Ovary (tissue), 9 donors: ENCODE data around the gene GPRIN3. TPM values are rescaled to one million over a fixed set of nuclear protein-coding genes. Genes with fewer than 3 reads are reported as not detected.
"Not testable (repeated sequence)": the region's sequence is repeated elsewhere in the genome, so short reads cannot be mapped to it uniquely, and the experiment has no call there.

Experiments used
- DNase-seq, 5 donors: peaks; one replicate each; pipeline ENCODE4 v3.0.0-alpha.2; 2019 to 2020
- H3K27ac ChIP-seq, 2 donors: fragments of 200-600 bp; one replicate each; pipeline versions ENCODE4 v1.5.1 to v1.8.0; 2019 to 2022
- H3K27me3 ChIP-seq: fragments of 200-600 bp; one replicate; pipeline ENCODE4 v1.8.0; 2022
- H3K36me3 ChIP-seq: fragments of 200-600 bp; sonication (generic); one replicate; pipeline ENCODE4 v1.5.1; 2019
- H3K4me1 ChIP-seq: one replicate; pipeline ENCODE4 v1.8.1; 2013; ENCODE audit warnings: mild to moderate bottlenecking, moderate library complexity; ENCODE audit not compliant: insufficient read depth
- H3K4me3 ChIP-seq: fragments of 200-600 bp; sonication (generic); one replicate; pipeline ENCODE4 v1.5.1; 2017
- H3K9me3 ChIP-seq, 2 donors: fragments of 200-600 bp in 1 of 2; sonication (generic) in 1 of 2; one replicate each; pipeline versions ENCODE4 v1.5.1 to v1.8.1; 2013 to 2019; ENCODE audit warnings: mild to moderate bottlenecking in 1 of 2, moderate library complexity in 1 of 2
- CTCF ChIP-seq, 3 donors: fragments of 450-650 bp in 2 of 3; fragments of 200-600 bp in 1 of 3; IDR thresholded peaks; one replicate each; pipeline versions ENCODE4 v1.5.1 to v1.8.0; 2016 to 2022; ENCODE audit warnings: antibody characterized with exemption in 3 of 3, mild to moderate bottlenecking in 1 of 3
- EP300 ChIP-seq: sonication (generic); formaldehyde crosslinking; IDR thresholded peaks from one replicate; pipeline ENCODE4 v1.6.1; 2017; ENCODE audit warnings: antibody characterized with exemption
- POLR2A ChIP-seq: fragments of 450-650 bp; IDR thresholded peaks from one replicate; pipeline ENCODE4 v1.6.1; 2017; ENCODE audit warnings: antibody characterized with exemption, mild to moderate bottlenecking, moderate library complexity
- WGBS, 3 donors: extraction: QIAGEN DNeasy Blood & Tissue Kit in 1 of 3; methylation state at CpG; one replicate each; pipeline versions ENCODE4 v1.1.5 to v1.1.7; 2013 to 2017; 5-methylcytosine and 5-hydroxymethylcytosine counted together
- intact Hi-C, 4 donors: fragments of 100-400 bp; cut with DNase I; formaldehyde crosslinking; loops; one replicate each; pipeline versions ENCODE4 v1.11.0 to v1.15.1; 2022 to 2023
- polyA plus RNA-seq, 2 donors: library from polyadenylated mRNA; stranded (reverse); fragments of 200-250 nt in 1 of 2; fragments of 350-450 nt in 1 of 2; fragmentation: Illumina TruSeq in 1 of 2; extraction: RNeasy Lipid Tissue Mini Kit (QIAGEN cat#74804) in 1 of 2; gene quantifications; one replicate each; pipeline ENCODE4 v1.2.3, GENCODE V29; 2013 to 2014
- total RNA-seq, 7 donors: library from RNA; depleted of rRNA in 2 of 7; stranded (reverse); fragments of >200 nt in 2 of 7; fragmentation: NEBNext Ultra II Directional in 3 of 7; extraction: Animal tissue kit (Norgen Biotek cat#: 25700) in 3 of 7; gene quantifications; one replicate each; pipeline versions ENCODE4 v1.1.0 to v1.2.4, GENCODE V29; 2016 to 2023
- donor health status: DM: no; HTN: no; CAD: no; lungs with moderate emphysema.
- donor health status: DM: no; HTN: no; CAD: no.
- donor health status: Bipolar disorder and iron deficiency.
- donor health status: DM: yes; HTN: yes; CAD: no.
- donor health status: DM: no; HTN: no; CAD: no.
- donor health status: DM: yes; HTN: yes; CAD: no.

GPRIN3 gene
- total and polyA plus RNA-seq, 9 donors: 1.0 to 6.8 (median 3.7) TPM

GRCh38 chr4:89203902-89204301, 103.7 kb downstream of the GPRIN3 start:
- H3K4me3 ChIP-seq: no peak overlapping the region
- H3K9me3 ChIP-seq: no peaks in the 10 kb centered on the region
- H3K27ac ChIP-seq: no peak overlapping the region
- H3K27me3 ChIP-seq: no peaks in the 10 kb centered on the region
- WGBS, 3 donors: 64 to 76% (median 71%) methylated on average over 3 of the region's 3 CpGs
- intact Hi-C loops: no loop called here
- no peak for DNase-seq
- no peaks in the 10 kb centered on the region for H3K36me3 ChIP-seq
- H3K4me1 ChIP-seq: no peaks in the 10 kb centered on the region
- TF ChIP-seq POLR2A (no peak), EP300 (no peak), CTCF (IDR thresholded peaks at IDR 0.05) (no peak)

- H3K27ac ChIP-seq, H3K4me3 ChIP-seq, H3K27me3 ChIP-seq, H3K4me1 ChIP-seq, H3K9me3 ChIP-seq, H3K36me3 ChIP-seq, DNase-seq, intact Hi-C loops: not testable (repeated sequence)
- WGBS, 3 donors: 93 to 100% methylated on average over 1 of the region's 1 CpG; no CpG with 5 or more reads in 1 of the 3 donors
Measured at GRCh38 chr4:89199394-89199793, 108.2 kb downstream of the GPRIN3 start.

- no peaks in the 10 kb centered on the region for H3K27me3 ChIP-seq
- no peak overlapping the region for H3K4me3 ChIP-seq
- no peaks in the 10 kb centered on the region for H3K4me1 ChIP-seq
- TF ChIP-seq EP300 (no peak), POLR2A (no peak), CTCF (IDR thresholded peaks at IDR 0.05) (no peak)
- H3K9me3 ChIP-seq: no peaks in the 10 kb centered on the region
- no peak overlapping the region for H3K27ac ChIP-seq
- WGBS, 3 donors: 92 to 94% (median 94%) methylated on average over 2 of the region's 2 CpGs
- DNase-seq: no peak
- H3K36me3 ChIP-seq: no peaks in the 10 kb centered on the region
- intact Hi-C loops: no loop called here
Measured at GRCh38 chr4:89197920-89198319, 109.7 kb downstream of the GPRIN3 start.

- 4 to 20% (median 13%) methylated on average over 2 of the region's 2 CpGs for WGBS, 3 donors
- H3K27ac ChIP-seq: no peak overlapping the region
- no peaks in the 10 kb centered on the region for H3K27me3 ChIP-seq
- intact Hi-C loops: no loop called here
- H3K36me3 ChIP-seq: no peaks in the 10 kb centered on the region
- no peak for TF ChIP-seq CTCF (IDR thresholded peaks at IDR 0.05)
- no peak for TF ChIP-seq POLR2A
- no peak for TF ChIP-seq EP300
- DNase-seq: no peak
- H3K4me1 ChIP-seq: no peaks in the 10 kb centered on the region
- H3K9me3 ChIP-seq: no peaks in the 10 kb centered on the region
- no peak overlapping the region for H3K4me3 ChIP-seq
Measured at GRCh38 chr4:89196745-89197144, 110.9 kb downstream of the GPRIN3 start.

GRCh38 chr4:89196056-89196674, 111.4 kb downstream of the GPRIN3 start:
- TF ChIP-seq CTCF (IDR thresholded peaks at IDR 0.05) (no peak), EP300 (no peak), POLR2A (no peak)
- intact Hi-C loops: no loop called here

More at GRCh38 chr4:89196056-89196674, 111.4 kb downstream of the GPRIN3 start:
- Histone ChIP-seq H3K4me3 (no peak overlapping the region), H3K27me3 (no peaks in the 10 kb centered on the region), H3K4me1 (no peaks in the 10 kb centered on the region), H3K27ac (no peak overlapping the region), H3K9me3 (no peaks in the 10 kb centered on the region), H3K36me3 (no peaks in the 10 kb centered on the region)
- no peak for DNase-seq
- WGBS, 3 donors: 57 to 62% (median 61%) methylated on average over 2 of the region's 2 CpGs
